Peyer's patch (tissue), 4 donors: ENCODE measurements around the gene PAM16.

Source experiments
- CTCF ChIP-seq, 6 experiments: fragments of 450-650 bp in 4 of 6; fragments of 200-600 bp in 2 of 6; sonication (generic) in 1 of 6; IDR thresholded peaks; one replicate each; pipeline ENCODE4 v1.5.1; 2017 to 2019; ENCODE audit warnings: antibody characterized with exemption in 6 of 6, mild to moderate bottlenecking in 3 of 6, moderate library complexity in 1 of 6
- POLR2A ChIP-seq, 2 donors: fragments of 450-650 bp; IDR thresholded peaks; one replicate each; pipeline ENCODE4 v1.5.1; 2017; ENCODE audit warnings: antibody characterized with exemption in 2 of 2, mild to moderate bottlenecking in 2 of 2, moderate library complexity in 2 of 2

GRCh38 chr16:4364196-4365013 lies 13.3 kb upstream of the PAM16 start:
- TF ChIP-seq CTCF (IDR thresholded peaks at IDR 0.05) (no peak), POLR2A (IDR thresholded peaks at IDR 0.05) (no peak)
